ENCODE data around the gene COMMD1. TPM values are rescaled to one million over a fixed set of nuclear protein-coding genes. Genes with fewer than 3 reads are reported as not detected.

Gene COMMD1
- total RNA-seq, 2 donors from 2014 or later: 51.1 to 57.8 TPM

DNA sequence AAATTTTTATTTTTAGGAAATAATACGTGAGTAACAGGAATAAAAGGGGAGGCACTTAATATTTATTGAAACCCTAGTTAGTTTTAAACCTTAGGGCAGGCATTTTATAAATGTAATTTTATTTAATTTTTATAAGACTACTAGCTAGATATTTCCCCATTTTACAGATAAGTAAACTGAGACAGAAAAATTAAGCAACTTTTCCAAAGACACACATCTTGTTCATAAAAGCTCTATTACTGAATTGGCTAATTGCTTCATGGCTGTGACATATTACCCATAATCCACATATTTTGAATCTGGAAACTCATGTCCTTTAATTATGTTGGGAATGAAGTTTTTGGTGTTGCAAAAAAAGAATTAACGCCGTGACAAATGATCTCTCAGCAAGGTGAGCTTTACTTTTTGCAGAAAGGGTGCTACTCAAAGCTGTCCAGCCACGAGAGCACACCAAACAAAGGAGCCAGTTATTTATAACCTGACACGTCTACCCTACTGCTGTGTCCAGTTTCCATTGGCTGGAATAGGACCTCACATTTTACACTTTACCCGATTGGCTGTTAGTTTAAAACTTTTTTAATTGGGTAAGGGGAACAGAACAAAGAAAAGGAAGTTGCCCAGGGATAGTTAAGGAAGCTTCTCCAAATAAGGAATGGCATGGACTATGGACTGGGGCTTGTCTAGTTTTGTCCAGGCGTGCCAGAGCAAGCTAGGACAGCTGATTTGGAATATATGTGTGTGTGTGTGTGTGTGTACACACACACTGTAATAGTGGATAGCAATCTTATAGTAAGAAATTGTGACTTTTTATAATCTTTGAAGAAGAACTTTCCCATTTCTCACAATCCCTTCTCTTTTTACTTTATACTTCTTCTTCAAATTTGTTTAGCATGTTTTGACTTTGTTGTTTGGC is 54.2 kb downstream of the COMMD1 start:
- TF ChIP-seq, protein P1, sequence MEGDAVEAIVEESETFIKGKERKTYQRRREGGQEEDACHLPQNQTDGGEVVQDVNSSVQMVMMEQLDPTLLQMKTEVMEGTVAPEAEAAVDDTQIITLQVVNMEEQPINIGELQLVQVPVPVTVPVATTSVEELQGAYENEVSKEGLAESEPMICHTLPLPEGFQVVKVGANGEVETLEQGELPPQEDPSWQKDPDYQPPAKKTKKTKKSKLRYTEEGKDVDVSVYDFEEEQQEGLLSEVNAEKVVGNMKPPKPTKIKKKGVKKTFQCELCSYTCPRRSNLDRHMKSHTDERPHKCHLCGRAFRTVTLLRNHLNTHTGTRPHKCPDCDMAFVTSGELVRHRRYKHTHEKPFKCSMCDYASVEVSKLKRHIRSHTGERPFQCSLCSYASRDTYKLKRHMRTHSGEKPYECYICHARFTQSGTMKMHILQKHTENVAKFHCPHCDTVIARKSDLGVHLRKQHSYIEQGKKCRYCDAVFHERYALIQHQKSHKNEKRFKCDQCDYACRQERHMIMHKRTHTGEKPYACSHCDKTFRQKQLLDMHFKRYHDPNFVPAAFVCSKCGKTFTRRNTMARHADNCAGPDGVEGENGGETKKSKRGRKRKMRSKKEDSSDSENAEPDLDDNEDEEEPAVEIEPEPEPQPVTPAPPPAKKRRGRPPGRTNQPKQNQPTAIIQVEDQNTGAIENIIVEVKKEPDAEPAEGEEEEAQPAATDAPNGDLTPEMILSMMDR (IDR thresholded peaks at IDR 0.05): no peak

GRCh38 chr2:61961231-61961901 is 55.9 kb downstream of the COMMD1 start:
- TF ChIP-seq, protein P1 (IDR thresholded peaks at IDR 0.05): no peak
- Histone ChIP-seq H3K4me1 (ENCODE audit: control insufficient read depth in 1 of 2, low read depth in 2 of 2) (peaks cover 8 to 14% of the 10 kb centered on the region in 2 donors), H3K36me3 (no peaks in the 10 kb centered on the region), H3K27ac (no peak overlapping the region), H3K27me3 (replicated peaks; ENCODE audit: insufficient read depth) (no peaks in the 10 kb centered on the region), H3K9me3 (no peaks in the 10 kb centered on the region), H3K4me3 (no peak overlapping the region)
- DNase-seq (ENCODE audit: low spot score): no peak
- no peak for ATAC-seq (ENCODE audit: insufficient number of reproducible peaks, low FRiP score, low read depth)

More for the DNA sequence above, 54.2 kb downstream of the COMMD1 start:
- no peaks in the 10 kb centered on the region for H3K36me3 ChIP-seq
- no peak for DNase-seq (ENCODE audit: low spot score)
- H3K9me3 ChIP-seq: no peaks in the 10 kb centered on the region
- H3K4me3 ChIP-seq: no peak overlapping the region
- ATAC-seq (ENCODE audit: insufficient number of reproducible peaks, low FRiP score, low read depth): no peak
- no peak overlapping the region for H3K27ac ChIP-seq
- H3K27me3 ChIP-seq (replicated peaks; ENCODE audit: insufficient read depth): no peaks in the 10 kb centered on the region
- H3K4me1 ChIP-seq (ENCODE audit: control insufficient read depth in 1 of 2, low read depth in 2 of 2): peaks cover 8 to 13% of the 10 kb centered on the region in 2 donors

GRCh38 chr2:61962095-61962984 is 56.9 kb downstream of the COMMD1 start:
- H3K4me1 ChIP-seq (ENCODE audit: control insufficient read depth in 1 of 2, low read depth in 2 of 2): peaks cover 14 to 20% of the 10 kb centered on the region in 2 donors
- no peak overlapping the region for H3K4me3 ChIP-seq
- H3K36me3 ChIP-seq: no peaks in the 10 kb centered on the region
- H3K27me3 ChIP-seq (replicated peaks; ENCODE audit: insufficient read depth): no peaks in the 10 kb centered on the region
- TF ChIP-seq, protein P1 (IDR thresholded peaks at IDR 0.05): no peak
- no peaks in the 10 kb centered on the region for H3K9me3 ChIP-seq
- peak; percentile 20 for ATAC-seq (ENCODE audit: insufficient number of reproducible peaks, low FRiP score, low read depth)
- no peak for DNase-seq (ENCODE audit: low spot score)
- peak overlapping the region in 1 of 2 donors; percentile 28 for H3K27ac ChIP-seq

DNA sequence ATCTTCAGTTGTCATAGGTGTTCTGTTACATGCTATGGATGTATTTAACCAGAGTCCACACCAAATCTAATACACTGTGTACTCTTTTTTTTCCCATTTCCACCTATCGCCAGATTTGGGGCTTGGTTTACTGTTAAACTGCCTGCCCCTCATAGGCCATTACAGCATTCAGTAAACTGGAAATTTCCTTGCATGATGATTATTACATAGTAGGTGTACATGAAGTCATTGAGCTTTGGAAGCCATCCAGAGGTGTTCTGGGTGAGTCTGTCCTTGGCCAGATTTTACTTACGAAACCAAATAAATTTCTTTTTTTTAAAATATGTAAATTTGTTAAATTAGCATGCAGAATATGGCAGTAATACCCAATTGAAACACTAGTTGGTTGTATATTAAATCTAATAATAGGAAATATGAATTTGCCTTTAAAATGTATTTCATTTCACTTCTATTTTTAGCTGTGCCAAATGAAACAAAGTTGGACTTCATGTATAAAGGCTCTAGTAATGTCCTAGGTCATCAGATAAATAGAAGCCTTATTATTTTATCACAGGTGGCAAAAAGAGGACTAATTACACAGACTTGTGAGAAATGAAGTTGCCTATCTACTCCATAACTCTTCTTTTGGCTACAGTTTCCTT is 60.7 kb downstream of the COMMD1 start:
- H3K36me3 ChIP-seq: no peaks in the 10 kb centered on the region
- H3K9me3 ChIP-seq: no peaks in the 10 kb centered on the region
- TF ChIP-seq, protein P1 (IDR thresholded peaks at IDR 0.05): peak; percentile 25
- no peak overlapping the region for H3K27ac ChIP-seq
- H3K4me1 ChIP-seq (ENCODE audit: control insufficient read depth in 1 of 2, low read depth in 2 of 2): peaks cover 21 to 38% of the 10 kb centered on the region in 2 donors
- H3K27me3 ChIP-seq (replicated peaks; ENCODE audit: insufficient read depth): no peaks in the 10 kb centered on the region
- no peak for DNase-seq (ENCODE audit: low spot score)
- no peak for ATAC-seq (ENCODE audit: insufficient number of reproducible peaks, low FRiP score, low read depth)
- no peak overlapping the region for H3K4me3 ChIP-seq
